H1 (cell line): ENCODE measurements around the gene RAMP2. TPM values are rescaled to one million over a fixed set of nuclear protein-coding genes. Genes with fewer than 3 reads are reported as not detected.

ENCODE experiments used
- CTCF ChIA-PET: fragments of 300-600 bp; sonication (Branson Sonifier 250); formaldehyde crosslinking; loops from one replicate; lab custom pipeline; 2021; ENCODE audit not compliant: partially characterized antibody; lab: Charles Lee
- POLR2A ChIA-PET: fragments of 300-600 bp; sonication (Branson Sonifier 250); formaldehyde crosslinking; loops from one replicate; lab custom pipeline; 2021; ENCODE audit warnings: inconsistent platforms; ENCODE audit not compliant: partially characterized antibody; lab: Charles Lee
- DNase-seq, 2 experiments: peaks; one replicate each; pipeline versions ENCODE4 v3.0.0 to v3.0.0-alpha.2; 2010 to 2022; ENCODE audit warnings: low spot score in 2 of 2, low read depth in 1 of 2, mixed read lengths in 1 of 2
- FAIRE-seq: peaks from 2 replicates; lab custom pipeline; 2011; peaks lifted over from hg19 to GRCh38; lab: Jason Lieb, UNC
- H2AFZ ChIP-seq: 2 replicates; pipeline ENCODE4 v1.8.1; 2012; ENCODE audit warnings: low read length, inconsistent platforms
- H2AK5ac ChIP-seq: 2 replicates; pipeline ENCODE4 v1.6.1; 2013; ENCODE audit warnings: low read depth, low read length
- H2BK120ac ChIP-seq: replicated peaks from 2 replicates; pipeline ENCODE3; 2013; ENCODE audit warnings: low read depth, low read length, inconsistent platforms
- H2BK12ac ChIP-seq: 2 replicates; pipeline ENCODE4 v1.6.1; 2013; ENCODE audit warnings: low read depth, low read length
- H2BK15ac ChIP-seq: 2 replicates; pipeline ENCODE4 v1.6.1; 2013; ENCODE audit warnings: low read length
- H2BK20ac ChIP-seq: 2 replicates; pipeline ENCODE4 v1.6.1; 2013; ENCODE audit warnings: low read length
- H2BK5ac ChIP-seq: 2 replicates; pipeline ENCODE4 v1.6.1; 2013; ENCODE audit warnings: low read depth, low read length
- H3K14ac ChIP-seq: 2 replicates; pipeline ENCODE4 v1.6.1; 2013; ENCODE audit warnings: inconsistent platforms; ENCODE audit not compliant: insufficient read length
- H3K18ac ChIP-seq: 2 replicates; pipeline ENCODE4 v1.6.1; 2013; ENCODE audit warnings: low read length; ENCODE audit errors: extremely low read depth
- H3K23ac ChIP-seq: 2 replicates; pipeline ENCODE4 v1.6.1; 2013; ENCODE audit warnings: inconsistent platforms; ENCODE audit not compliant: insufficient read length
- H3K23me2 ChIP-seq: 2 replicates; pipeline ENCODE4 v1.6.1; 2013; ENCODE audit warnings: low read depth, low read length
- H3K27ac ChIP-seq: 2 replicates; pipeline ENCODE4 v1.6.1; 2011; ENCODE audit warnings: low read depth, low read length, inconsistent platforms
- H3K27me3 ChIP-seq, 4 experiments: replicated peaks in 1 of 4; 1 replicate in 1 of 4; 2 replicates in 3 of 4; pipeline versions ENCODE4 v1.6.1 to v1.8.1; 2011 to 2013; ENCODE audit warnings: low read length in 3 of 4, mild to moderate bottlenecking in 3 of 4, inconsistent platforms in 2 of 4, mixed read lengths in 2 of 4, moderate library complexity in 1 of 4; ENCODE audit not compliant: control insufficient read depth in 3 of 4, insufficient read depth in 3 of 4; ENCODE audit errors: extremely low read depth in 1 of 4
- H3K36me3 ChIP-seq, 4 experiments: 2 replicates each; pipeline versions ENCODE4 v1.6.1 to v1.8.1; 2011 to 2013; ENCODE audit warnings: mild to moderate bottlenecking in 4 of 4, low read length in 3 of 4, moderate library complexity in 2 of 4, control low read depth in 1 of 4, inconsistent platforms in 1 of 4; ENCODE audit not compliant: insufficient read depth in 4 of 4, control insufficient read depth in 2 of 4
- H3K4ac ChIP-seq: replicated peaks from 2 replicates; pipeline ENCODE3; 2013; ENCODE audit warnings: low read length, low read depth, mixed read lengths, inconsistent platforms; ENCODE audit not compliant: insufficient read length
- H3K4me1 ChIP-seq, 4 experiments: replicated peaks in 1 of 4; 1 replicate in 1 of 4; 2 replicates in 3 of 4; pipeline versions ENCODE4 v1.6.1 to v1.8.1; 2011 to 2013; ENCODE audit warnings: low read length in 3 of 4, inconsistent platforms in 2 of 4, mixed read lengths in 1 of 4; ENCODE audit not compliant: insufficient read depth in 4 of 4, control insufficient read depth in 3 of 4
- H3K4me2 ChIP-seq, 2 experiments: 2 replicates each; pipeline versions ENCODE4 v1.6.1 to v1.8.1; 2011 to 2013; ENCODE audit warnings: low read depth in 2 of 2, low read length in 2 of 2, control low read depth in 1 of 2, inconsistent platforms in 1 of 2, mild to moderate bottlenecking in 1 of 2; ENCODE audit not compliant: insufficient read depth in 1 of 2
- H3K4me3 ChIP-seq, 4 experiments: fragments of 200-600, 300-600 bp in 1 of 4; sonication (generic), shearing (Covaris generic), sonication (Bioruptor Twin) in 1 of 4; 2 replicates each; pipeline versions ENCODE4 v1.5.1 to v1.8.1; 2011 to 2016; ENCODE audit warnings: low read length in 4 of 4, low read depth in 3 of 4, control low read depth in 2 of 4, inconsistent platforms in 2 of 4, mild to moderate bottlenecking in 2 of 4, mixed read lengths in 1 of 4, moderate library complexity in 1 of 4; ENCODE audit not compliant: insufficient read depth in 2 of 4; ENCODE audit errors: extremely low read depth in 1 of 4
- H3K56ac ChIP-seq: replicated peaks from 2 replicates; pipeline ENCODE3; 2013; ENCODE audit warnings: low read depth, mild to moderate bottlenecking, mixed read lengths, low read length, inconsistent platforms; ENCODE audit not compliant: insufficient read length
- H3K79me1 ChIP-seq: 2 replicates; pipeline ENCODE4 v1.6.1; 2013; ENCODE audit warnings: low read depth, low read length, control low read depth
- H3K79me2 ChIP-seq, 2 experiments: 2 replicates each; pipeline versions ENCODE4 v1.6.1 to v1.8.1; 2012 to 2013; ENCODE audit warnings: low read length in 2 of 2, mild to moderate bottlenecking in 2 of 2, inconsistent platforms in 1 of 2; ENCODE audit not compliant: insufficient read depth in 2 of 2, control insufficient read depth in 1 of 2
- H3K9ac ChIP-seq, 4 experiments: replicated peaks in 1 of 4; 1 replicate in 1 of 4; 2 replicates in 3 of 4; pipeline versions ENCODE4 v1.6.1 to v1.8.1; 2011 to 2013; ENCODE audit warnings: low read depth in 3 of 4, low read length in 3 of 4, control low read depth in 2 of 4, mild to moderate bottlenecking in 2 of 4, moderate library complexity in 2 of 4, inconsistent platforms in 1 of 4; ENCODE audit errors: extremely low read depth in 1 of 4
- H3K9me3 ChIP-seq, 2 experiments: 2 replicates each; pipeline versions ENCODE4 v1.6.1 to v1.8.1; 2012 to 2013; ENCODE audit warnings: mild to moderate bottlenecking in 2 of 2, moderate library complexity in 2 of 2, control low read depth in 1 of 2, inconsistent platforms in 1 of 2, low read depth in 1 of 2, low read length in 1 of 2, mixed read lengths in 1 of 2; ENCODE audit not compliant: insufficient read depth in 2 of 2
- H4K20me1 ChIP-seq, 2 experiments: replicated peaks in 1 of 2; 2 replicates each; pipeline versions ENCODE3 to v1.8.1; 2011 to 2013; ENCODE audit warnings: inconsistent platforms in 2 of 2, low read length in 2 of 2, mild to moderate bottlenecking in 1 of 2; ENCODE audit not compliant: insufficient read depth in 2 of 2, control insufficient read depth in 1 of 2
- H4K5ac ChIP-seq: 2 replicates; pipeline ENCODE4 v1.6.1; 2013; ENCODE audit warnings: low read length, low read depth, mixed read lengths, inconsistent platforms; ENCODE audit not compliant: insufficient read length
- H4K8ac ChIP-seq: 2 replicates; pipeline ENCODE4 v1.8.0; 2013; ENCODE audit warnings: mild to moderate bottlenecking, moderate library complexity, low read length, inconsistent platforms; ENCODE audit not compliant: insufficient read depth; ENCODE audit errors: extremely low read depth
- H4K91ac ChIP-seq: replicated peaks from 2 replicates; pipeline ENCODE3; 2013; ENCODE audit warnings: low read length, mixed read lengths, inconsistent platforms; ENCODE audit not compliant: insufficient read length
- RXRA ChIP-seq: IDR thresholded peaks from 2 replicates; pipeline ENCODE4 v1.6.1; 2011; ENCODE audit warnings: low read depth, mild to moderate bottlenecking, low read length, moderate library complexity; ENCODE audit not compliant: insufficient read depth
- SP1 ChIP-seq: IDR thresholded peaks from 2 replicates; pipeline ENCODE4 v1.6.1; 2011; ENCODE audit warnings: low read depth, low read length
- SRF ChIP-seq: IDR thresholded peaks from 2 replicates; pipeline ENCODE4 v1.6.1; 2011; ENCODE audit warnings: mild to moderate bottlenecking, low read depth, low read length, moderate library complexity
- TAF7 ChIP-seq: optimal IDR thresholded peaks from 2 replicates; pipeline ENCODE3; 2011; ENCODE audit warnings: low read depth, mild to moderate bottlenecking, inconsistent platforms, low read length, moderate library complexity, borderline replicate concordance
- TCF12 ChIP-seq: IDR thresholded peaks from 2 replicates; pipeline ENCODE4 v1.6.1; 2011; ENCODE audit warnings: low read depth, mild to moderate bottlenecking, low read length
- YY1 ChIP-seq: IDR thresholded peaks from 2 replicates; pipeline ENCODE4 v1.6.1; 2011; ENCODE audit warnings: low read depth, mild to moderate bottlenecking, low read length
- ZNF274 ChIP-seq: IDR thresholded peaks from 2 replicates; pipeline ENCODE4 v1.7.0; 2012; ENCODE audit warnings: low read length, borderline replicate concordance; ENCODE audit errors: extremely low read depth
- WGBS, 2 experiments: shearing (Covaris generic) in 1 of 2; methylation state at CpG; one replicate each; pipeline versions ENCODE4 v1.1.6 to v1.1.7; 2013 to 2015; ENCODE audit warnings: low lambda C conversion rate in 2 of 2, mixed read lengths in 2 of 2, inconsistent platforms in 1 of 2, low coverage in 1 of 2, missing lambda C conversion rate in 1 of 2; ENCODE audit not compliant: insufficient replicate concordance in 2 of 2, insufficient coverage in 1 of 2, insufficient read length in 1 of 2; ENCODE audit errors: extremely low coverage in 1 of 2, missing lambda C conversion rate in 1 of 2; 5-methylcytosine and 5-hydroxymethylcytosine counted together
- polyA plus RNA-seq, 7 experiments: library from polyadenylated mRNA; depleted of rRNA in 3 of 7; stranded (reverse) in 5 of 7; unstranded in 2 of 7; fragments of >200 nt in 5 of 7; fragments of 200-250 nt in 2 of 7; gene quantifications; 1 replicate in 5 of 7; 2 replicates in 1 of 7; 4 replicates in 1 of 7; pipeline versions ENCODE4 v1.2.1 to v1.2.3, GENCODE V29; 2011 to 2013; ENCODE audit warnings: missing spikeins in 2 of 7, mixed read lengths in 2 of 7
- total RNA-seq: library from RNA; stranded (reverse); fragmentation: NEBNext Ultra II Directional; extraction: Animal tissue kit (Norgen Biotek cat#: 25700); gene quantifications from 2 replicates; pipeline ENCODE4 v1.2.1, GENCODE V29; 2021
- TF ChIP-seq, protein P1 (sequence below): IDR thresholded peaks from 2 replicates; pipeline ENCODE4 v1.6.1; 2012; ENCODE audit warnings: inconsistent platforms
- TF ChIP-seq, protein P2 (sequence below): IDR thresholded peaks from 2 replicates; pipeline ENCODE4 v1.6.1; 2012; ENCODE audit warnings: inconsistent platforms
- TF ChIP-seq, protein P3 (sequence below): IDR thresholded peaks from 2 replicates; pipeline ENCODE4 v1.6.1; 2012; ENCODE audit warnings: low read length, inconsistent platforms

RAMP2 gene
- total and polyA plus RNA-seq, 2 of the 8 experiments (the other 6 are each of a cell fraction or from before 2014, with no cell fraction given) = 13.4 to 41.7 TPM

DNA sequence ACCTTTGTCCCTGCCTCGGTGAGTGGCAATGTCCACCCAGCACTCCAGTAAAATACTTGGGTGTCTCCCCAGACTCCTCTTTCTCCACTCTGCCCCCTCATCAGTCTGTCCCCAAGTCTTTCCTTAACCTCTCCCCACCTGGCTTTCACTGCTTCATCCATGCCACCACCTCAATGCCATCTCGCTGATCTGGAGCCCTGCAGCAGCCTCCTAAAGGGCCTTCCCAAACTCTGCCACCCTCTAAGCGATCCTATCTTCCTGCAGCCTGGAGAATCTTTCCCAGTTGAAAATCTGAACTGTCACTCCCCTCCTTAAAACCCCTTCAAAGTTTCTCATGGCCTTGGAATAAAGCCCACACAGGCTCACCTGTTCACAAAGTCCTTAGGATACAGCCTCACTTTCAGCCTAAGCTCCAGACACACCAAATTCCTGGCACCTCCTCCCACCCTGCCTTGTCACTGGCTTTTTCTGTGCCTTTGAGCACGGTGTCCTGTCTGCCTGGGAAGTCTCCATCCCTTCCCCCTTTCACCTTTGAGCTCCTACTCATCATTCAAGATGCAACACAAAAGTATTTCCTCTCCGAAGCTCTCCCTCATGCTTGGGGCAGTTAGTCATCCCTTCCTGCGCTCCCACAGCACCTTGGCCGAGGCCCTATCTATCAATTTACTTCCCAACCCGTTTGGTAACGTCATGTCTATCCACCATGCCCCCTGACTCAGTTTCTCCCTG lies 22.2 kb downstream of the RAMP2 start:
- no peak overlapping the region for H3K56ac ChIP-seq
- H2BK20ac ChIP-seq = no peak overlapping the region
- H3K27ac ChIP-seq = no peak overlapping the region
- peaks cover 11% of the 10 kb centered on the region for H3K23me2 ChIP-seq
- H4K20me1 ChIP-seq = no peaks in the 10 kb centered on the region
- no peak overlapping the region for H2BK120ac ChIP-seq
- peaks cover 5 to 13% (median 9%) of the 10 kb centered on the region in 4 experiments; a peak in 6 of 8 replicates for H3K36me3 ChIP-seq
- H4K91ac ChIP-seq = no peak overlapping the region
- ChIA-PET POLR2A (interaction anchor here (0.9 to 3.8 kb wide), 4 partner anchors 11 to 104 kb away, joined by 3 to 17 read pairs (median 4); partner anchors contain the start of genes CNTD1 and COA3), CTCF (interaction anchor here (1.5 kb wide), 2 partner anchors 32 to 111 kb away, joined by 3 to 5 read pairs; no protein-coding TSS in a partner anchor)
- H3K9me3 ChIP-seq = no peaks in the 10 kb centered on the region
- no peak overlapping the region for H2BK15ac ChIP-seq
- H2BK5ac ChIP-seq = no peak overlapping the region
- WGBS, 2 experiments = 84% methylated on average over 9 of the region's 9 CpGs; no CpG with 5 or more reads in 1 of the 2 experiments
- peak overlapping the region; percentile 50; the same call in 1 of the 2 replicates for H2BK12ac ChIP-seq
- DNase-seq (no peak), FAIRE-seq (no peak)
- H3K4me2 ChIP-seq = no peak overlapping the region
- H3K14ac ChIP-seq = no peak overlapping the region
- no peaks in the 10 kb centered on the region for H3K79me2 ChIP-seq
- peaks cover 6 to 25% (median 19%) of the 10 kb centered on the region in 4 experiments for H3K27me3 ChIP-seq
- H4K8ac ChIP-seq = no peak overlapping the region
- H3K79me1 ChIP-seq = no peaks in the 10 kb centered on the region
- H3K4ac ChIP-seq = no peak overlapping the region
- no peak overlapping the region for H2AK5ac ChIP-seq
- no peak overlapping the region for H2AFZ ChIP-seq
- H3K9ac ChIP-seq = no peak overlapping the region
- H3K23ac ChIP-seq = no peak overlapping the region
- H3K18ac ChIP-seq = no peak overlapping the region
- H3K4me3 ChIP-seq = no peak overlapping the region
- H4K5ac ChIP-seq = no peak overlapping the region
- H3K4me1 ChIP-seq = peaks cover 0 to 14% (median 8%) of the 10 kb centered on the region in 4 experiments; a peak in 6 of 7 replicates
- TF ChIP-seq SRF (no peak), RXRA (no peak), YY1 (no peak), TCF12 (no peak), TAF7 (no peak), SP1 (no peak), ZNF274 (no peak)
- TF ChIP-seq, protein P1, sequence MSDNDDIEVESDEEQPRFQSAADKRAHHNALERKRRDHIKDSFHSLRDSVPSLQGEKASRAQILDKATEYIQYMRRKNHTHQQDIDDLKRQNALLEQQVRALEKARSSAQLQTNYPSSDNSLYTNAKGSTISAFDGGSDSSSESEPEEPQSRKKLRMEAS = no peak
- TF ChIP-seq, protein P2, sequence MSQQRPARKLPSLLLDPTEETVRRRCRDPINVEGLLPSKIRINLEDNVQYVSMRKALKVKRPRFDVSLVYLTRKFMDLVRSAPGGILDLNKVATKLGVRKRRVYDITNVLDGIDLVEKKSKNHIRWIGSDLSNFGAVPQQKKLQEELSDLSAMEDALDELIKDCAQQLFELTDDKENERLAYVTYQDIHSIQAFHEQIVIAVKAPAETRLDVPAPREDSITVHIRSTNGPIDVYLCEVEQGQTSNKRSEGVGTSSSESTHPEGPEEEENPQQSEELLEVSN = no peak
- TF ChIP-seq, protein P3, sequence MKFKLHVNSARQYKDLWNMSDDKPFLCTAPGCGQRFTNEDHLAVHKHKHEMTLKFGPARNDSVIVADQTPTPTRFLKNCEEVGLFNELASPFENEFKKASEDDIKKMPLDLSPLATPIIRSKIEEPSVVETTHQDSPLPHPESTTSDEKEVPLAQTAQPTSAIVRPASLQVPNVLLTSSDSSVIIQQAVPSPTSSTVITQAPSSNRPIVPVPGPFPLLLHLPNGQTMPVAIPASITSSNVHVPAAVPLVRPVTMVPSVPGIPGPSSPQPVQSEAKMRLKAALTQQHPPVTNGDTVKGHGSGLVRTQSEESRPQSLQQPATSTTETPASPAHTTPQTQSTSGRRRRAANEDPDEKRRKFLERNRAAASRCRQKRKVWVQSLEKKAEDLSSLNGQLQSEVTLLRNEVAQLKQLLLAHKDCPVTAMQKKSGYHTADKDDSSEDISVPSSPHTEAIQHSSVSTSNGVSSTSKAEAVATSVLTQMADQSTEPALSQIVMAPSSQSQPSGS = no peak
